H1 (cell line): ENCODE data around the gene FLG. TPM values are rescaled to one million over a fixed set of nuclear protein-coding genes. Genes with fewer than 3 reads are reported as not detected.
"Not testable (repeated sequence)": the region's sequence is repeated elsewhere in the genome, so short reads cannot be mapped to it uniquely, and the experiment has no call there.

Experiments
- CTCF ChIA-PET: fragments of 300-600 bp; sonication (Branson Sonifier 250); formaldehyde crosslinking; loops from one replicate; lab custom pipeline; 2021; ENCODE audit not compliant: partially characterized antibody; lab: Charles Lee
- POLR2A ChIA-PET: fragments of 300-600 bp; sonication (Branson Sonifier 250); formaldehyde crosslinking; loops from one replicate; lab custom pipeline; 2021; ENCODE audit warnings: inconsistent platforms; ENCODE audit not compliant: partially characterized antibody; lab: Charles Lee
- DNase-seq, 2 experiments: peaks; one replicate each; pipeline versions ENCODE4 v3.0.0 to v3.0.0-alpha.2; 2010 to 2022; ENCODE audit warnings: low spot score in 2 of 2, low read depth in 1 of 2, mixed read lengths in 1 of 2
- FAIRE-seq: peaks from 2 replicates; lab custom pipeline; 2011; peaks lifted over from hg19 to GRCh38; lab: Jason Lieb, UNC
- H2AFZ ChIP-seq: 2 replicates; pipeline ENCODE4 v1.8.1; 2012; ENCODE audit warnings: low read length, inconsistent platforms
- H2AK5ac ChIP-seq: 2 replicates; pipeline ENCODE4 v1.6.1; 2013; ENCODE audit warnings: low read depth, low read length
- H2BK120ac ChIP-seq: replicated peaks from 2 replicates; pipeline ENCODE3; 2013; ENCODE audit warnings: low read depth, low read length, inconsistent platforms
- H2BK12ac ChIP-seq: 2 replicates; pipeline ENCODE4 v1.6.1; 2013; ENCODE audit warnings: low read depth, low read length
- H2BK15ac ChIP-seq: 2 replicates; pipeline ENCODE4 v1.6.1; 2013; ENCODE audit warnings: low read length
- H2BK20ac ChIP-seq: 2 replicates; pipeline ENCODE4 v1.6.1; 2013; ENCODE audit warnings: low read length
- H2BK5ac ChIP-seq: 2 replicates; pipeline ENCODE4 v1.6.1; 2013; ENCODE audit warnings: low read depth, low read length
- H3K14ac ChIP-seq: 2 replicates; pipeline ENCODE4 v1.6.1; 2013; ENCODE audit warnings: inconsistent platforms; ENCODE audit not compliant: insufficient read length
- H3K18ac ChIP-seq: 2 replicates; pipeline ENCODE4 v1.6.1; 2013; ENCODE audit warnings: low read length; ENCODE audit errors: extremely low read depth
- H3K23ac ChIP-seq: 2 replicates; pipeline ENCODE4 v1.6.1; 2013; ENCODE audit warnings: inconsistent platforms; ENCODE audit not compliant: insufficient read length
- H3K23me2 ChIP-seq: 2 replicates; pipeline ENCODE4 v1.6.1; 2013; ENCODE audit warnings: low read depth, low read length
- H3K27ac ChIP-seq: 2 replicates; pipeline ENCODE4 v1.6.1; 2011; ENCODE audit warnings: low read depth, low read length, inconsistent platforms
- H3K27me3 ChIP-seq, 4 experiments: replicated peaks in 1 of 4; 1 replicate in 1 of 4; 2 replicates in 3 of 4; pipeline versions ENCODE4 v1.6.1 to v1.8.1; 2011 to 2013; ENCODE audit warnings: low read length in 3 of 4, mild to moderate bottlenecking in 3 of 4, inconsistent platforms in 2 of 4, mixed read lengths in 2 of 4, moderate library complexity in 1 of 4; ENCODE audit not compliant: control insufficient read depth in 3 of 4, insufficient read depth in 3 of 4; ENCODE audit errors: extremely low read depth in 1 of 4
- H3K36me3 ChIP-seq, 4 experiments: 2 replicates each; pipeline versions ENCODE4 v1.6.1 to v1.8.1; 2011 to 2013; ENCODE audit warnings: mild to moderate bottlenecking in 4 of 4, low read length in 3 of 4, moderate library complexity in 2 of 4, control low read depth in 1 of 4, inconsistent platforms in 1 of 4; ENCODE audit not compliant: insufficient read depth in 4 of 4, control insufficient read depth in 2 of 4
- H3K4ac ChIP-seq: replicated peaks from 2 replicates; pipeline ENCODE3; 2013; ENCODE audit warnings: low read length, low read depth, mixed read lengths, inconsistent platforms; ENCODE audit not compliant: insufficient read length
- H3K4me1 ChIP-seq, 4 experiments: replicated peaks in 1 of 4; 1 replicate in 1 of 4; 2 replicates in 3 of 4; pipeline versions ENCODE4 v1.6.1 to v1.8.1; 2011 to 2013; ENCODE audit warnings: low read length in 3 of 4, inconsistent platforms in 2 of 4, mixed read lengths in 1 of 4; ENCODE audit not compliant: insufficient read depth in 4 of 4, control insufficient read depth in 3 of 4
- H3K4me2 ChIP-seq, 2 experiments: 2 replicates each; pipeline versions ENCODE4 v1.6.1 to v1.8.1; 2011 to 2013; ENCODE audit warnings: low read depth in 2 of 2, low read length in 2 of 2, control low read depth in 1 of 2, inconsistent platforms in 1 of 2, mild to moderate bottlenecking in 1 of 2; ENCODE audit not compliant: insufficient read depth in 1 of 2
- H3K4me3 ChIP-seq, 4 experiments: fragments of 200-600, 300-600 bp in 1 of 4; sonication (generic), shearing (Covaris generic), sonication (Bioruptor Twin) in 1 of 4; 2 replicates each; pipeline versions ENCODE4 v1.5.1 to v1.8.1; 2011 to 2016; ENCODE audit warnings: low read length in 4 of 4, low read depth in 3 of 4, control low read depth in 2 of 4, inconsistent platforms in 2 of 4, mild to moderate bottlenecking in 2 of 4, mixed read lengths in 1 of 4, moderate library complexity in 1 of 4; ENCODE audit not compliant: insufficient read depth in 2 of 4; ENCODE audit errors: extremely low read depth in 1 of 4
- H3K56ac ChIP-seq: replicated peaks from 2 replicates; pipeline ENCODE3; 2013; ENCODE audit warnings: low read depth, mild to moderate bottlenecking, mixed read lengths, low read length, inconsistent platforms; ENCODE audit not compliant: insufficient read length
- H3K79me1 ChIP-seq: 2 replicates; pipeline ENCODE4 v1.6.1; 2013; ENCODE audit warnings: low read depth, low read length, control low read depth
- H3K79me2 ChIP-seq, 2 experiments: 2 replicates each; pipeline versions ENCODE4 v1.6.1 to v1.8.1; 2012 to 2013; ENCODE audit warnings: low read length in 2 of 2, mild to moderate bottlenecking in 2 of 2, inconsistent platforms in 1 of 2; ENCODE audit not compliant: insufficient read depth in 2 of 2, control insufficient read depth in 1 of 2
- H3K9ac ChIP-seq, 4 experiments: replicated peaks in 1 of 4; 1 replicate in 1 of 4; 2 replicates in 3 of 4; pipeline versions ENCODE4 v1.6.1 to v1.8.1; 2011 to 2013; ENCODE audit warnings: low read depth in 3 of 4, low read length in 3 of 4, control low read depth in 2 of 4, mild to moderate bottlenecking in 2 of 4, moderate library complexity in 2 of 4, inconsistent platforms in 1 of 4; ENCODE audit errors: extremely low read depth in 1 of 4
- H3K9me3 ChIP-seq, 2 experiments: 2 replicates each; pipeline versions ENCODE4 v1.6.1 to v1.8.1; 2012 to 2013; ENCODE audit warnings: mild to moderate bottlenecking in 2 of 2, moderate library complexity in 2 of 2, control low read depth in 1 of 2, inconsistent platforms in 1 of 2, low read depth in 1 of 2, low read length in 1 of 2, mixed read lengths in 1 of 2; ENCODE audit not compliant: insufficient read depth in 2 of 2
- H4K20me1 ChIP-seq, 2 experiments: replicated peaks in 1 of 2; 2 replicates each; pipeline versions ENCODE3 to v1.8.1; 2011 to 2013; ENCODE audit warnings: inconsistent platforms in 2 of 2, low read length in 2 of 2, mild to moderate bottlenecking in 1 of 2; ENCODE audit not compliant: insufficient read depth in 2 of 2, control insufficient read depth in 1 of 2
- H4K5ac ChIP-seq: 2 replicates; pipeline ENCODE4 v1.6.1; 2013; ENCODE audit warnings: low read length, low read depth, mixed read lengths, inconsistent platforms; ENCODE audit not compliant: insufficient read length
- H4K8ac ChIP-seq: 2 replicates; pipeline ENCODE4 v1.8.0; 2013; ENCODE audit warnings: mild to moderate bottlenecking, moderate library complexity, low read length, inconsistent platforms; ENCODE audit not compliant: insufficient read depth; ENCODE audit errors: extremely low read depth
- H4K91ac ChIP-seq: replicated peaks from 2 replicates; pipeline ENCODE3; 2013; ENCODE audit warnings: low read length, mixed read lengths, inconsistent platforms; ENCODE audit not compliant: insufficient read length
- KDM4A ChIP-seq: IDR thresholded peaks from one replicate; pipeline ENCODE4 v1.7.1; 2012; ENCODE audit warnings: low read depth, mild to moderate bottlenecking, moderate library complexity, low read length, inconsistent platforms; ENCODE audit not compliant: severe bottlenecking
- SP2 ChIP-seq: IDR thresholded peaks from 2 replicates; pipeline ENCODE4 v1.6.1; 2012; ENCODE audit warnings: mild to moderate bottlenecking, low read length, inconsistent platforms
- WGBS, 2 experiments: shearing (Covaris generic) in 1 of 2; methylation state at CpG; one replicate each; pipeline versions ENCODE4 v1.1.6 to v1.1.7; 2013 to 2015; ENCODE audit warnings: low lambda C conversion rate in 2 of 2, mixed read lengths in 2 of 2, inconsistent platforms in 1 of 2, low coverage in 1 of 2, missing lambda C conversion rate in 1 of 2; ENCODE audit not compliant: insufficient replicate concordance in 2 of 2, insufficient coverage in 1 of 2, insufficient read length in 1 of 2; ENCODE audit errors: extremely low coverage in 1 of 2, missing lambda C conversion rate in 1 of 2; 5-methylcytosine and 5-hydroxymethylcytosine counted together
- polyA plus RNA-seq, 7 experiments: library from polyadenylated mRNA; depleted of rRNA in 3 of 7; stranded (reverse) in 5 of 7; unstranded in 2 of 7; fragments of >200 nt in 5 of 7; fragments of 200-250 nt in 2 of 7; gene quantifications; 1 replicate in 5 of 7; 2 replicates in 1 of 7; 4 replicates in 1 of 7; pipeline versions ENCODE4 v1.2.1 to v1.2.3, GENCODE V29; 2011 to 2013; ENCODE audit warnings: missing spikeins in 2 of 7, mixed read lengths in 2 of 7
- total RNA-seq: library from RNA; stranded (reverse); fragmentation: NEBNext Ultra II Directional; extraction: Animal tissue kit (Norgen Biotek cat#: 25700); gene quantifications from 2 replicates; pipeline ENCODE4 v1.2.1, GENCODE V29; 2021

Gene FLG
- total and polyA plus RNA-seq, 2 of the 8 experiments (the other 6 are each of a cell fraction or from before 2014, with no cell fraction given), result not detected

DNA sequence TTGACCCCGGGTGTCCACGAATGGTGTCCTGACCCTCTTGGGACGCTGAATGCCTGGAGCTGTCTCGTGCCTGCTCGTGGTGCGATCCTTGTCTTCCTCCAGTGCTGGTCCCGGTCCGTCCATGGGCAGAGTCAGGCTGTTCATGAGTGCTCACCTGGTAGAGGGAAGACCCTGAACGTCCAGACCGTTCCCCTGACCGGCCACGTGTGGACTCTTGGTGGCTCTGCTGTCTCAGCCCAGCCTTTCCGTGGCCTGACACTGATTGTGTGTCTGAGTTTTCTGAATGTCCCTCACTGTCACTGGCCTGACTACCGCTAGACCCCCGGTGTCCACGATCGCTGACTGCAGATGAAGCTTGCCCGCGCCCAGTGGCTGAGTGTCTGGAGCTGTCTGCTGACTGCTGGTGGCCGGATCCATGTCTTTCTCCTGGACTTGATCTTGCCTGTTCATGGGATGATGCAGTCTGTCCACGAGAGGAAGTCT, 11.7 kb downstream of the FLG start:
- Histone ChIP-seq H3K27ac (no peak overlapping the region), H3K23ac (no peak overlapping the region)

DNA sequence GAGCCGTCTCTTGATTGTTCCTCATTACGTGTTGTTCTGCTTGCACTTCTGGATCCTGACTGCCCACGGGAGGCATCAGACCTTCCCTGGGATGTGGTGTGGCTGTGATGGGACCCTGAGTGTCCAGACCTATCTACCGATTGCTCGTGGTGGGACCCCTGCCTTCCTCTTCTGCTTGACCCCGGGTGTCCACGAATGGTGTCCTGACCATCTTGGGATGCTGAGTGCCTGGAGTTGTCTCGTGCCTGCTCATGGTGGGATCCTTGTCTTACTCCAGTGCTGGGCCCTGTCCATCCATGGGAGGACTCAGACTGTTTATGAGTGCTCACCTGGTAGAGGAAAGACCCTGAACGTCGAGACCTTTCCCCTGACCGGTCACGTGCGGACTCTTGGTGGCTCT, 12.9 kb downstream of the FLG start:
- H4K8ac ChIP-seq, POLR2A ChIA-PET, H3K23me2 ChIP-seq, H2BK5ac ChIP-seq, DNase-seq, H2BK120ac ChIP-seq, H4K91ac ChIP-seq, H3K4ac ChIP-seq, H3K4me3 ChIP-seq, H3K23ac ChIP-seq, FAIRE-seq, H2BK15ac ChIP-seq, H2AFZ ChIP-seq, H3K79me1 ChIP-seq, H3K56ac ChIP-seq, CTCF ChIA-PET, H3K27me3 ChIP-seq, H2BK20ac ChIP-seq, H3K79me2 ChIP-seq, H2BK12ac ChIP-seq, H3K4me1 ChIP-seq, H4K20me1 ChIP-seq, H3K14ac ChIP-seq, H3K9ac ChIP-seq, H3K18ac ChIP-seq, H3K27ac ChIP-seq, H2AK5ac ChIP-seq, H4K5ac ChIP-seq, H3K4me2 ChIP-seq, H3K36me3 ChIP-seq: not testable (repeated sequence)
- H3K9me3 ChIP-seq, result peaks cover 72 to 81% of the 10 kb centered on the region in 2 experiments
- 82% methylated on average over 13 of the region's 13 CpGs; no CpG with 5 or more reads in 1 of the 2 experiments for WGBS, 2 experiments

More for the DNA sequence above, 11.7 kb downstream of the FLG start:
- 87% methylated on average over 16 of the region's 21 CpGs; no CpG with 5 or more reads in 1 of the 2 experiments for WGBS, 2 experiments
- ChIA-PET POLR2A (no interaction called here), CTCF (no interaction called here)
- Histone ChIP-seq H2BK20ac (no peak overlapping the region), H3K9ac (no peak overlapping the region)
- TF ChIP-seq KDM4A (no peak), SP2 (no peak)
- TF ChIP-seq, all 59 proteins: peak for 0
- H3K18ac ChIP-seq, result no peak overlapping the region
- no peak overlapping the region for H3K4me2 ChIP-seq
- H4K5ac ChIP-seq, result no peak overlapping the region
- no peak overlapping the region for H2BK12ac ChIP-seq
- no peak overlapping the region for H4K8ac ChIP-seq
- no peak overlapping the region for H2AK5ac ChIP-seq
- H2BK120ac ChIP-seq, result no peak overlapping the region
- FAIRE-seq (no peak), DNase-seq (no peak)
- no peak overlapping the region for H2BK15ac ChIP-seq
- no peaks in the 10 kb centered on the region for H3K79me1 ChIP-seq
- no peak overlapping the region for H3K14ac ChIP-seq
- no peak overlapping the region for H2BK5ac ChIP-seq
- H3K23me2 ChIP-seq, result no peaks in the 10 kb centered on the region
- no peaks in the 10 kb centered on the region for H3K36me3 ChIP-seq
- H3K27me3 ChIP-seq, result no peaks in the 10 kb centered on the region
- no peak overlapping the region for H3K4ac ChIP-seq
- no peak overlapping the region for H3K4me3 ChIP-seq
- H4K91ac ChIP-seq, result no peak overlapping the region
- no peaks in the 10 kb centered on the region for H3K79me2 ChIP-seq
- peaks cover 78 to 82% of the 10 kb centered on the region in 2 experiments for H3K9me3 ChIP-seq
- H2AFZ ChIP-seq, result no peak overlapping the region
- no peak overlapping the region for H3K56ac ChIP-seq
- no peaks in the 10 kb centered on the region for H4K20me1 ChIP-seq
- H3K4me1 ChIP-seq, result no peaks in the 10 kb centered on the region
